ENCODE results near the gene TTC28. TPM values are rescaled to one million over a fixed set of nuclear protein-coding genes. Genes with fewer than 3 reads are reported as not detected.

The TTC28 gene
- total and polyA plus RNA-seq, 2 donors (not counting 3 experiments of a cell fraction or from before 2014, with no cell fraction given) = 16.5 to 51.1 TPM

GRCh38 chr22:28620244-28620922 lies 59.3 kb downstream of the TTC28 start:
- POLR2A ChIA-PET = no interaction called here
- no TSS peak for BruUV-seq (replicated peaks)
- no peak for FAIRE-seq

More at GRCh38 chr22:28620244-28620922, 59.3 kb downstream of the TTC28 start:
- intact Hi-C loops (cut with micrococcal nuclease) = no loop called here
- no peaks in the 10 kb centered on the region for H4K20me1 ChIP-seq (replicated peaks; ENCODE audit: control insufficient read depth, extremely low read depth, insufficient read depth, low read length)
- no peaks in the 10 kb centered on the region for H3K27me3 ChIP-seq (ENCODE audit: control insufficient read depth in 2 of 2, insufficient read depth in 2 of 2, low read length in 2 of 2)
- CTCF ChIA-PET = interaction anchor here (0.8 to 1.1 kb wide), 3 partner anchors 20 to 210 kb away, joined by 3 to 4 read pairs (median 4); no protein-coding TSS in a partner anchor
- no peak overlapping the region for H3K4me3 ChIP-seq (replicated peaks in 1 of 3; ENCODE audit: insufficient read depth in 1 of 3, low read depth in 1 of 3, low read length in 3 of 3)
- H3K27ac ChIP-seq (ENCODE audit: insufficient read depth, low read depth, low read length) = no peak overlapping the region
- H3K4me1 ChIP-seq (ENCODE audit: control insufficient read depth, extremely low read depth, insufficient read depth, low read length) = no peaks in the 10 kb centered on the region
- H3K79me2 ChIP-seq (ENCODE audit: control insufficient read depth, insufficient read depth, low read length) = no peaks in the 10 kb centered on the region
- no peak for DNase-seq (ENCODE audit: low read depth, low spot score)
- H3K4me2 ChIP-seq (ENCODE audit: insufficient read depth, low read length) = no peak overlapping the region
- no peak overlapping the region for H2AFZ ChIP-seq (ENCODE audit: low read depth, low read length)
- no peaks in the 10 kb centered on the region for H3K9me3 ChIP-seq (replicated peaks; ENCODE audit: control insufficient read depth, insufficient read depth, low read length)
- no peaks in the 10 kb centered on the region for H3K36me3 ChIP-seq (ENCODE audit: control insufficient read depth in 2 of 2, extremely low read depth in 1 of 2, insufficient read depth in 2 of 2, low read length in 2 of 2)
- H3K9me1 ChIP-seq (replicated peaks; ENCODE audit: control insufficient read depth, extremely low read depth, insufficient read depth, low read length) = no peaks in the 10 kb centered on the region
- dilution Hi-C loops (cut with MboI; ENCODE audit: extremely low pct_ligation_motif_present, low sequenced_read_pairs) = no loop called here
- no peak for TF ChIP-seq CTCF (IDR thresholded peaks at IDR 0.05; ENCODE audit: extremely low read depth in 1 of 2, insufficient read depth in 1 of 2, low read depth in 1 of 2, low read length in 2 of 2)
- no peak overlapping the region for H3K9ac ChIP-seq (replicated peaks; ENCODE audit: extremely low read depth, insufficient read depth, low read length)

Data from endothelial cell of umbilical vein (primary cell).